Measurements from ENCODE around the gene PLP1.
"Not testable (repeated sequence)": the region's sequence is repeated elsewhere in the genome, so short reads cannot be mapped to it uniquely, and the experiment has no call there.

PLP1 gene

GRCh38 chrX:103754401-103754800, 22.2 kb upstream of the PLP1 start:
- CTCF ChIA-PET: no interaction called here
- POLR2A ChIA-PET: no interaction called here
- no peak for TF ChIP-seq CTCF (IDR thresholded peaks at IDR 0.05; ENCODE audit: control extremely low read depth, extremely low read depth, low read depth, missing control alignments)
- no peak for DNase-seq (ENCODE audit: extremely low spot score)

GRCh38 chrX:103756736-103757135, 19.9 kb upstream of the PLP1 start:
- no peak for TF ChIP-seq CTCF (IDR thresholded peaks at IDR 0.05; ENCODE audit: control extremely low read depth, extremely low read depth, low read depth, missing control alignments)
- no peak for DNase-seq (ENCODE audit: extremely low spot score)
- CTCF ChIA-PET: no interaction called here
- POLR2A ChIA-PET: no interaction called here

- TF ChIP-seq CTCF (IDR thresholded peaks at IDR 0.05; ENCODE audit: control extremely low read depth, extremely low read depth, low read depth, missing control alignments): no peak
Measured at GRCh38 chrX:103758555-103758954, 18.1 kb upstream of the PLP1 start.

GRCh38 chrX:103763541-103763940, 13.1 kb upstream of the PLP1 start:
- POLR2A ChIA-PET; DNase-seq (ENCODE audit: extremely low spot score); CTCF ChIA-PET: not testable (repeated sequence)

More at GRCh38 chrX:103758555-103758954, 18.1 kb upstream of the PLP1 start:
- no peak for DNase-seq (ENCODE audit: extremely low spot score)
- ChIA-PET POLR2A (no interaction called here), CTCF (no interaction called here)

- POLR2A ChIA-PET; CTCF ChIA-PET; DNase-seq (ENCODE audit: extremely low spot score): not testable (repeated sequence)
Measured at GRCh38 chrX:103766813-103767555, 9.7 kb upstream of the PLP1 start.

GRCh38 chrX:103773445-103773844, 3.2 kb upstream of the PLP1 start:
- ChIA-PET POLR2A (no interaction called here), CTCF (no interaction called here)
- no peak for TF ChIP-seq CTCF (IDR thresholded peaks at IDR 0.05; ENCODE audit: control extremely low read depth, extremely low read depth, low read depth, missing control alignments)
- DNase-seq (ENCODE audit: extremely low spot score): no peak

- ChIA-PET CTCF (interaction anchor here (1.6 kb wide), 1 partner anchor 10 kb away, joined by 5 read pairs; no protein-coding TSS in a partner anchor), POLR2A (no interaction called here)
- no peak for DNase-seq (ENCODE audit: extremely low spot score)
- no peak for TF ChIP-seq CTCF (IDR thresholded peaks at IDR 0.05; ENCODE audit: control extremely low read depth, extremely low read depth, low read depth, missing control alignments)
Measured at GRCh38 chrX:103774070-103774642, 2.5 kb upstream of the PLP1 start.

All from GM10248 (cell line).